Gastrocnemius medialis (tissue), 4 donors: ENCODE results near the gene NDOR1. TPM values are rescaled to one million over a fixed set of nuclear protein-coding genes. Genes with fewer than 3 reads are reported as not detected.

Experiments used
- ATAC-seq, 2 donors: fragments of 150-250 bp; one replicate each; pipeline ENCODE4 v1.9.1; 2016
- DNase-seq, 2 donors: peaks; one replicate each; pipeline ENCODE4 v3.0.0-alpha.2; 2019
- H3K27ac ChIP-seq, 4 donors: fragments of 200-600 bp; sonication (generic); 1 replicate in 1 of 4; 2 replicates in 3 of 4; pipeline ENCODE4 v1.5.1; 2016 to 2018; ENCODE audit warnings: mild to moderate bottlenecking in 2 of 4, moderate library complexity in 1 of 4
- H3K27me3 ChIP-seq, 3 donors: fragments of 200-600 bp; sonication (generic) in 2 of 3; 1 replicate in 1 of 3; 2 replicates in 2 of 3; pipeline versions ENCODE4 v1.5.1 to v1.6.0; 2016 to 2019; ENCODE audit warnings: mild to moderate bottlenecking in 1 of 3, moderate library complexity in 1 of 3
- H3K36me3 ChIP-seq, 2 donors: fragments of 200-600 bp; sonication (generic) in 1 of 2; one replicate each; pipeline ENCODE4 v1.5.1; 2017 to 2018
- H3K4me1 ChIP-seq, 2 donors: fragments of 200-600 bp; sonication (generic) in 1 of 2; one replicate each; pipeline ENCODE4 v1.5.1; 2016 to 2017; ENCODE audit warnings: mild to moderate bottlenecking in 2 of 2
- H3K4me3 ChIP-seq, 4 donors: fragments of 200-600 bp; sonication (generic) in 3 of 4; 1 replicate in 1 of 4; 2 replicates in 3 of 4; pipeline ENCODE4 v1.5.1; 2016 to 2019; ENCODE audit warnings: mild to moderate bottlenecking in 2 of 4
- H3K9me3 ChIP-seq, 3 donors: fragments of 200-600 bp; sonication (generic) in 2 of 3; 1 replicate in 1 of 3; 2 replicates in 2 of 3; pipeline ENCODE4 v1.5.1; 2016 to 2019
- POLR2A ChIP-seq, 2 donors: fragments of 450-650 bp; IDR thresholded peaks; one replicate each; pipeline ENCODE4 v1.6.1; 2017; ENCODE audit warnings: antibody characterized with exemption in 2 of 2, mild to moderate bottlenecking in 2 of 2, moderate library complexity in 2 of 2
- in situ Hi-C, 4 donors: fragments of 200-750 bp; cut with MboI; loops; one replicate each; pipeline versions ENCODE4 v1.15.0 to v1.8.0; 2017; ENCODE audit warnings: low sequenced_read_pairs in 4 of 4
- intact Hi-C: fragments of 100-400 bp; cut with DNase I; formaldehyde crosslinking; loops from one replicate; pipeline ENCODE4 v1.15.1; 2023; ENCODE audit warnings: low total_unique reads
- total RNA-seq, 4 donors: library from RNA; depleted of rRNA; stranded (reverse); fragments of >200 nt; gene quantifications; one replicate each; pipeline versions ENCODE4 v1.1.0 to v1.2.3, GENCODE V29; 2016
- TF ChIP-seq, protein P1 (sequence below), 5 experiments: fragments of 450-650 bp in 3 of 5; fragments of 200-600 bp in 2 of 5; sonication (generic) in 2 of 5; IDR thresholded peaks in 4 of 5; conservative IDR thresholded peaks in 1 of 5; 1 replicate in 4 of 5; 2 replicates in 1 of 5; pipeline ENCODE4 v1.5.1; 2016 to 2019; ENCODE audit warnings: antibody characterized with exemption in 5 of 5, mild to moderate bottlenecking in 3 of 5, moderate library complexity in 3 of 5

NDOR1 gene
- total RNA-seq, 4 donors from 2014 or later, result 2.4 to 5.0 (median 4.1) TPM

DNA sequence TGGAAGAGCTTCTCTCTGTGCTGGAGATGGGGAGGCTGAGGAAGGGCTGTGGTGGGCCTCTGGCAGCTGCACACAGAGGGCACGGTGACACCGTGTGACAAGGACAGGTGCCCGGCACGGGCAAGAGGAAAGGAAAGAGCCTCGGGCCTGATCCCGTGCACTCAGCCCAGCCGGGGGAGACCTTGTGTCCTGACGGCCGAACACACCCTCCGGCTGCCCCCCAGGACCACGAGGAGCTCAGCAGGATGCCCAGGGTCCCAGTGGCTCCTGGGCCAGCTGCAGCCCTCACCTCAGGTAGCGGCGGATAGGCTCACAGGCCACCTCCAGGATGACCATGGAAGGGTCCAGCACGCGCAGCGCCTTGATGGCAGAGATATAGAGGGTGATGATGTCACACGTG, 22.7 kb upstream of the NDOR1 start:
- H3K36me3 ChIP-seq, result peaks cover 3 to 71% of the 10 kb centered on the region in 2 donors
- TF ChIP-seq POLR2A (IDR thresholded peaks at IDR 0.05), result no peak
- TF ChIP-seq, protein P1, sequence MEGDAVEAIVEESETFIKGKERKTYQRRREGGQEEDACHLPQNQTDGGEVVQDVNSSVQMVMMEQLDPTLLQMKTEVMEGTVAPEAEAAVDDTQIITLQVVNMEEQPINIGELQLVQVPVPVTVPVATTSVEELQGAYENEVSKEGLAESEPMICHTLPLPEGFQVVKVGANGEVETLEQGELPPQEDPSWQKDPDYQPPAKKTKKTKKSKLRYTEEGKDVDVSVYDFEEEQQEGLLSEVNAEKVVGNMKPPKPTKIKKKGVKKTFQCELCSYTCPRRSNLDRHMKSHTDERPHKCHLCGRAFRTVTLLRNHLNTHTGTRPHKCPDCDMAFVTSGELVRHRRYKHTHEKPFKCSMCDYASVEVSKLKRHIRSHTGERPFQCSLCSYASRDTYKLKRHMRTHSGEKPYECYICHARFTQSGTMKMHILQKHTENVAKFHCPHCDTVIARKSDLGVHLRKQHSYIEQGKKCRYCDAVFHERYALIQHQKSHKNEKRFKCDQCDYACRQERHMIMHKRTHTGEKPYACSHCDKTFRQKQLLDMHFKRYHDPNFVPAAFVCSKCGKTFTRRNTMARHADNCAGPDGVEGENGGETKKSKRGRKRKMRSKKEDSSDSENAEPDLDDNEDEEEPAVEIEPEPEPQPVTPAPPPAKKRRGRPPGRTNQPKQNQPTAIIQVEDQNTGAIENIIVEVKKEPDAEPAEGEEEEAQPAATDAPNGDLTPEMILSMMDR (IDR thresholded peaks at IDR 0.05 in 4 of 5, conservative IDR thresholded peaks at IDR 0.05 in 1 of 5), result no peak
- in situ Hi-C loops (no loop called here), intact Hi-C loops (no loop called here)
- H3K9me3 ChIP-seq, result no peaks in the 10 kb centered on the region
- no peak overlapping the region for H3K4me3 ChIP-seq
- H3K4me1 ChIP-seq, result peaks cover 21 to 23% of the 10 kb centered on the region in 2 donors
- no peak for ATAC-seq
- no peaks in the 10 kb centered on the region for H3K27me3 ChIP-seq
- DNase-seq, result no peak
- no peak overlapping the region for H3K27ac ChIP-seq

DNA sequence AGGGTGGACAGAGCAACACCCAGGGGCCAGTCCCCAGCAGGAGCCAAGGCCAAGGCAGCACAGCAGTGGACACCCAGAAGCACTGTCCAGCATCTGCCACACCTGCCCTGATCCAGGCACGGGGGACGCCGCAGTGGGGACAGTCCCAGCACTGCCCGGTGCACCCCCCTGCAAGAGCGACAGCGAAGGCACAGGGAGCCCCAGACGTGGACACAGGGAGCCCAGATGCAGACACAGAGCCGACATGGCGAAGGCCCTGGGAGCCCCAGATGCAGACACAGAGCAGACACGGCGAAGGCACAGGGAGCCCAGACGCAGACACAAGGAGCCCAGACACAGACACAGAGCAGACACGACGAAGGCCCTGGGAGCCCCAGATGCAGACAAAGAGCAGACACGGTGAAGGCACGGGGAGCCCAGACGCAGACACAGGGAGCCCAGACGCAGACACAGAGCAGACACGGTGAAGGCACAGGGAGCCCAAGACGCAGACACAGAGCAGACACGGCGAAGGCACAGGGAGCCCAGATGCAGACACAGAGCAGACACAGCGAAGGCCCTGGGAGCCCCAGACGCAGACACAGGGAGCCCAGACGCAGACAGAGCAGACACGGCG, 21.4 kb upstream of the NDOR1 start:
- H3K4me1 ChIP-seq, result peaks cover 22 to 27% of the 10 kb centered on the region in 2 donors
- no peaks in the 10 kb centered on the region for H3K9me3 ChIP-seq
- DNase-seq (no peak), ATAC-seq (no peak)
- TF ChIP-seq, protein P1 (IDR thresholded peaks at IDR 0.05 in 4 of 5, conservative IDR thresholded peaks at IDR 0.05 in 1 of 5), result no peak
- no peak for TF ChIP-seq POLR2A (IDR thresholded peaks at IDR 0.05)
- no peaks in the 10 kb centered on the region for H3K27me3 ChIP-seq
- intact Hi-C loops, result no loop called here
- peaks cover 3 to 61% of the 10 kb centered on the region in 2 donors for H3K36me3 ChIP-seq
- H3K4me3 ChIP-seq, result no peak overlapping the region
- no peak overlapping the region for H3K27ac ChIP-seq
- in situ Hi-C loops, result no loop called here

DNA sequence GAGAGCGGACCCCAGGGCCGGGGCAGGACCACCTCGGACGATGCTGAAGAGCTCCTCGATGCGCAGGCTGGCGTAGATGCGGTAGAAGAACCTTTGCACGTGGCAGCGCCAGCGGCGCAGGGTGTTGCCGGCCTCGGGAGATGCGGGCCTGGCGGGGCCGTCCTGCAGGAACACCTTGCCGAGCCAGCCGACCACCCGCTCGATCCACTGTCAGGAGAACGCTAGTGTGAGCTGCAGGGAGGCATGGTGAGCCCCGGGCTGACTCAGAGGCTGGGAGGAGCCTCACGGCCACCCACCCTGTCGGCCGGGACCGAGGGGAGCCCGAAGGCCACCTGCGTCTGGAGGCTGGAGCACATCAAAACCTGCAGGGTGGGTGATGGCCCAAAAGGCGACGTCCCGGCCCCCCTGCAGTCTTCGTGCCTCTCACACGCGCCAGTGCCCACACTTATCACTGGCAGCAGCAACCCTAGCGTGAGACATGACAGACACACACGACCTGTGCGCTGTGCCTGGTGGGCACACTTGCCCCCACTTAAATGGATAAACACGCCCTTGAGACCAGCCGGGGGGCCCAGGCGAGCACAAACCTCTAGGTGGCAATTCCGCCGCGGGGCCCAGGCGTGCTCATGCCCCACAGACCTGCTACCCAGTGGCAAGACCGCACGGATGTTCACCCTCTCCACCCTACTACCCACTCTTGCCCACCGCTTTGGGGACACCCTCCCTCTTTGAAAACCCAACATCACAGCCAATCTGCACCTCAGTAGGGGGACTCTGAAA, 20.4 kb upstream of the NDOR1 start:
- peaks cover 3 to 54% of the 10 kb centered on the region in 2 donors for H3K36me3 ChIP-seq
- TF ChIP-seq, protein P1 (IDR thresholded peaks at IDR 0.05 in 4 of 5, conservative IDR thresholded peaks at IDR 0.05 in 1 of 5), result no peak
- no peak for TF ChIP-seq POLR2A (IDR thresholded peaks at IDR 0.05)
- H3K4me3 ChIP-seq, result no peak overlapping the region
- H3K27ac ChIP-seq, result no peak overlapping the region
- no peaks in the 10 kb centered on the region for H3K27me3 ChIP-seq
- H3K4me1 ChIP-seq, result peaks cover 32 to 37% of the 10 kb centered on the region in 2 donors
- no peaks in the 10 kb centered on the region for H3K9me3 ChIP-seq
- no peak for DNase-seq
- no peak for ATAC-seq
- in situ Hi-C loops, result no loop called here
- intact Hi-C loops, result no loop called here

DNA sequence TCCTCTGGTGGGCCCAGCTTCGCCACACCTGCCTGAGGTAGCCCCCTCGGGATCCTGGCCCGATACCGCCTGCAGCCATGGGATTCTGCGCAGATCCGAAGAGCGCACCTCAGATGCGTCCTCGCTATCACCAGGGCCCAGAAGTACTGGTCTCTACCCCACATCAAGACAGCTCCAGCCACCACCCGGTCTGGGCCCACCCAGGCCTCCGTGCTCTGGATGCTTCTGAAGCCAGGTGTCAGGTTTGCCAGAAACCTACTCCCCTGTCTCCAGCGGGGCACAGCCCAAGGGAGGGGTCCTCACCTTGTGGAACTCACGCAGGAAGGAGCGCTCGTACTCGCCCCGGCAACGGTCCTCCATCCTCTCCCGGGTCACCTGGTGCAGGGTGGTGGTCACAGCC, 19.6 kb upstream of the NDOR1 start:
- TF ChIP-seq, protein P1 (IDR thresholded peaks at IDR 0.05 in 4 of 5, conservative IDR thresholded peaks at IDR 0.05 in 1 of 5), result no peak
- no peak for TF ChIP-seq POLR2A (IDR thresholded peaks at IDR 0.05)
- DNase-seq, result no peak
- intact Hi-C loops (no loop called here), in situ Hi-C loops (no loop called here)
- Histone ChIP-seq H3K27me3 (no peaks in the 10 kb centered on the region), H3K36me3 (peaks cover 3 to 54% of the 10 kb centered on the region in 2 donors), H3K9me3 (no peaks in the 10 kb centered on the region), H3K4me3 (no peak overlapping the region), H3K27ac (no peak overlapping the region), H3K4me1 (peaks cover 39 to 44% of the 10 kb centered on the region in 2 donors)
- ATAC-seq, result no peak
